LNCAP (cell line): ENCODE data around the gene TOR4A.

Experiments used
- CTCF ChIP-seq: fragments of 450-650 bp; IDR thresholded peaks from 2 replicates; pipeline ENCODE4 v1.5.1; 2017; ENCODE audit warnings: mild to moderate bottlenecking

TOR4A gene

GRCh38 chr9:137281345-137282116 lies 4.0 kb downstream of the TOR4A start:
- no peak for TF ChIP-seq CTCF

- TF ChIP-seq CTCF, result peak; percentile 73
These were observed 9.5 kb downstream of the TOR4A start for GRCh38 chr9:137286975-137287383.

GRCh38 chr9:137293094-137293481 lies 15.6 kb downstream of the TOR4A start:
- TF ChIP-seq CTCF, result no peak

- no peak for TF ChIP-seq CTCF
These were observed 16.1 kb downstream of the TOR4A start for GRCh38 chr9:137293482-137294090.

- TF ChIP-seq CTCF, result no peak
These were observed 16.7 kb downstream of the TOR4A start for GRCh38 chr9:137294091-137294680.

GRCh38 chr9:137294681-137295237 lies 17.2 kb downstream of the TOR4A start:
- no peak for TF ChIP-seq CTCF

GRCh38 chr9:137295238-137295811 lies 17.8 kb downstream of the TOR4A start:
- TF ChIP-seq CTCF, result peak; percentile 86
